H9 (cell line): ENCODE data around the gene IDUA. TPM values are rescaled to one million over a fixed set of nuclear protein-coding genes. Genes with fewer than 3 reads are reported as not detected.

Experiments used
- DNase-seq: peaks from one replicate; pipeline ENCODE4 v3.0.0-alpha.2; 2017
- H2AFZ ChIP-seq: one replicate; pipeline ENCODE4 v1.6.1; 2013; ENCODE audit warnings: mild to moderate bottlenecking, low read length, control low read depth, moderate library complexity
- H2AK5ac ChIP-seq: 2 replicates; pipeline ENCODE4 v1.6.1; 2013; ENCODE audit warnings: low read length, control low read depth, mixed read lengths; ENCODE audit not compliant: insufficient read length
- H2BK120ac ChIP-seq: one replicate; pipeline ENCODE4 v1.6.1; 2013; ENCODE audit warnings: low read depth, mild to moderate bottlenecking, low read length, control low read depth, inconsistent platforms; ENCODE audit not compliant: poor library complexity, severe bottlenecking
- H2BK12ac ChIP-seq: 2 replicates; pipeline ENCODE4 v1.6.1; 2013; ENCODE audit warnings: low read length, control low read depth, mixed read lengths, low read depth; ENCODE audit not compliant: insufficient read length
- H2BK15ac ChIP-seq: 2 replicates; pipeline ENCODE4 v1.6.1; 2013; ENCODE audit warnings: low read depth, low read length, control low read depth
- H2BK20ac ChIP-seq: one replicate; pipeline ENCODE4 v1.6.1; 2013; ENCODE audit warnings: low read depth, mild to moderate bottlenecking, low read length, control low read depth, inconsistent platforms; ENCODE audit not compliant: poor library complexity, severe bottlenecking
- H2BK5ac ChIP-seq: 2 replicates; pipeline ENCODE4 v1.6.1; 2013; ENCODE audit warnings: low read length, control low read depth, mixed read lengths; ENCODE audit not compliant: insufficient read length
- H3K14ac ChIP-seq: 2 replicates; pipeline ENCODE4 v1.6.1; 2013; ENCODE audit warnings: low read length, control low read depth; ENCODE audit not compliant: insufficient read depth
- H3K18ac ChIP-seq: 2 replicates; pipeline ENCODE4 v1.6.1; 2013; ENCODE audit warnings: low read depth, mild to moderate bottlenecking, mixed read lengths, low read length, control low read depth; ENCODE audit not compliant: insufficient read length
- H3K23ac ChIP-seq: 2 replicates; pipeline ENCODE4 v1.6.1; 2013; ENCODE audit warnings: low read length, control low read depth, mixed read lengths, low read depth; ENCODE audit not compliant: insufficient read length
- H3K23me2 ChIP-seq: 2 replicates; pipeline ENCODE4 v1.6.1; 2013; ENCODE audit warnings: low read depth, mild to moderate bottlenecking, mixed read lengths, low read length, control low read depth; ENCODE audit not compliant: insufficient read length, poor library complexity, severe bottlenecking
- H3K27ac ChIP-seq: 2 replicates; pipeline ENCODE4 v1.5.1; 2013; ENCODE audit warnings: low read length, control low read depth, mixed read lengths, low read depth; ENCODE audit not compliant: insufficient read length
- H3K27me3 ChIP-seq: 2 replicates; pipeline ENCODE4 v1.6.1; 2013; ENCODE audit warnings: low read length, control low read depth, inconsistent platforms; ENCODE audit not compliant: insufficient read depth
- H3K4ac ChIP-seq: 2 replicates; pipeline ENCODE4 v1.6.1; 2013; ENCODE audit warnings: low read depth, mild to moderate bottlenecking, control low read depth, inconsistent platforms, low read length, moderate library complexity
- H3K4me1 ChIP-seq: 2 replicates; pipeline ENCODE4 v1.6.1; 2013; ENCODE audit warnings: low read length, control low read depth, inconsistent platforms; ENCODE audit not compliant: insufficient read depth
- H3K4me2 ChIP-seq: 2 replicates; pipeline ENCODE4 v1.6.1; 2013; ENCODE audit warnings: low read length, control low read depth, mixed read lengths; ENCODE audit not compliant: insufficient read length, insufficient read depth
- H3K56ac ChIP-seq: 2 replicates; pipeline ENCODE4 v1.6.1; 2013; ENCODE audit warnings: low read depth, mild to moderate bottlenecking, mixed read lengths, low read length, control low read depth; ENCODE audit not compliant: insufficient read length
- H3K79me1 ChIP-seq: 2 replicates; pipeline ENCODE4 v1.6.1; 2013; ENCODE audit warnings: low read depth, mild to moderate bottlenecking, moderate library complexity, low read length, control low read depth, inconsistent platforms; ENCODE audit not compliant: insufficient read depth, poor library complexity, severe bottlenecking
- H3K79me2 ChIP-seq: 2 replicates; pipeline ENCODE4 v1.6.1; 2013; ENCODE audit warnings: low read length, control low read depth, inconsistent platforms; ENCODE audit not compliant: insufficient read depth
- H3K9ac ChIP-seq: 2 replicates; pipeline ENCODE4 v1.6.1; 2013; ENCODE audit warnings: low read length, control low read depth, mixed read lengths; ENCODE audit not compliant: insufficient read length; ENCODE audit errors: extremely low read depth
- H3K9me3 ChIP-seq: one replicate; pipeline ENCODE4 v1.6.1; 2013; ENCODE audit warnings: low read depth, low read length, inconsistent platforms; ENCODE audit not compliant: control insufficient read depth
- H3T11ph ChIP-seq: one replicate; pipeline ENCODE4 v1.6.1; 2013; ENCODE audit warnings: mild to moderate bottlenecking, low read length, control low read depth, inconsistent platforms
- H4K20me1 ChIP-seq: one replicate; pipeline ENCODE4 v1.6.1; 2013; ENCODE audit not compliant: control insufficient read depth, insufficient read length, insufficient read depth
- H4K5ac ChIP-seq: 2 replicates; pipeline ENCODE4 v1.6.1; 2013; ENCODE audit warnings: low read depth, mild to moderate bottlenecking, mixed read lengths, low read length, control low read depth; ENCODE audit not compliant: insufficient read length
- H4K8ac ChIP-seq: replicated peaks from 2 replicates; pipeline ENCODE4 v1.6.1; 2013; ENCODE audit warnings: low read length, control low read depth, mixed read lengths, low read depth; ENCODE audit not compliant: insufficient read length
- H4K91ac ChIP-seq: 2 replicates; pipeline ENCODE4 v1.6.1; 2013; ENCODE audit warnings: low read depth, mild to moderate bottlenecking, moderate library complexity, mixed read lengths, low read length, control low read depth; ENCODE audit not compliant: insufficient read length
- H3K27ac Mint-ChIP-seq, 3 experiments: 2 replicates in 2 of 3; 3 replicates in 1 of 3; pipeline ENCODE4 v1.8.0; 2020 to 2021; ENCODE audit warnings: mixed read lengths in 3 of 3, mild to moderate bottlenecking in 1 of 3, moderate library complexity in 1 of 3
- H3K27me3 Mint-ChIP-seq: 2 replicates; pipeline ENCODE4 v1.8.0; 2021; ENCODE audit warnings: low read depth, mild to moderate bottlenecking, moderate library complexity, mixed read lengths
- H3K36me3 Mint-ChIP-seq, 3 experiments: 2 replicates in 2 of 3; 3 replicates in 1 of 3; pipeline ENCODE4 v1.8.0; 2020 to 2021; ENCODE audit warnings: low read depth in 3 of 3, mixed read lengths in 3 of 3; ENCODE audit not compliant: insufficient read depth in 1 of 3
- H3K4me1 Mint-ChIP-seq, 2 experiments: 2 replicates each; pipeline ENCODE4 v1.8.0; 2020; ENCODE audit warnings: mixed read lengths in 2 of 2
- H3K4me3 Mint-ChIP-seq, 2 experiments: 2 replicates in 1 of 2; 3 replicates in 1 of 2; pipeline ENCODE4 v1.8.0; 2020 to 2021; ENCODE audit warnings: mild to moderate bottlenecking in 2 of 2, mixed read lengths in 2 of 2, moderate library complexity in 1 of 2
- H3K9me3 Mint-ChIP-seq, 2 experiments: 2 replicates in 1 of 2; 3 replicates in 1 of 2; pipeline ENCODE4 v1.8.0; 2020; ENCODE audit warnings: mild to moderate bottlenecking in 2 of 2, mixed read lengths in 2 of 2, moderate library complexity in 1 of 2
- WGBS: extraction: QIAGEN DNeasy Blood & Tissue Kit; methylation state at CpG from one replicate; pipeline ENCODE4 v1.1.7; 2013; ENCODE audit warnings: missing lambda C conversion rate, low lambda C conversion rate, mixed read lengths; ENCODE audit not compliant: insufficient read length; ENCODE audit errors: extremely low coverage; 5-methylcytosine and 5-hydroxymethylcytosine counted together
- total RNA-seq: library from RNA; stranded (reverse); gene quantifications from 2 replicates; pipeline ENCODE4 v1.2.1, GENCODE V29; 2021
- TF ChIP-seq, protein P1 (sequence below): fragments of 200-600 bp; sonication (generic); conservative IDR thresholded peaks from 3 replicates; pipeline ENCODE4 v1.8.0; 2021; ENCODE audit warnings: antibody characterized with exemption, mild to moderate bottlenecking

IDUA gene
- total RNA-seq, 1 experiment from 2014 or later, result 14.5 TPM

DNA sequence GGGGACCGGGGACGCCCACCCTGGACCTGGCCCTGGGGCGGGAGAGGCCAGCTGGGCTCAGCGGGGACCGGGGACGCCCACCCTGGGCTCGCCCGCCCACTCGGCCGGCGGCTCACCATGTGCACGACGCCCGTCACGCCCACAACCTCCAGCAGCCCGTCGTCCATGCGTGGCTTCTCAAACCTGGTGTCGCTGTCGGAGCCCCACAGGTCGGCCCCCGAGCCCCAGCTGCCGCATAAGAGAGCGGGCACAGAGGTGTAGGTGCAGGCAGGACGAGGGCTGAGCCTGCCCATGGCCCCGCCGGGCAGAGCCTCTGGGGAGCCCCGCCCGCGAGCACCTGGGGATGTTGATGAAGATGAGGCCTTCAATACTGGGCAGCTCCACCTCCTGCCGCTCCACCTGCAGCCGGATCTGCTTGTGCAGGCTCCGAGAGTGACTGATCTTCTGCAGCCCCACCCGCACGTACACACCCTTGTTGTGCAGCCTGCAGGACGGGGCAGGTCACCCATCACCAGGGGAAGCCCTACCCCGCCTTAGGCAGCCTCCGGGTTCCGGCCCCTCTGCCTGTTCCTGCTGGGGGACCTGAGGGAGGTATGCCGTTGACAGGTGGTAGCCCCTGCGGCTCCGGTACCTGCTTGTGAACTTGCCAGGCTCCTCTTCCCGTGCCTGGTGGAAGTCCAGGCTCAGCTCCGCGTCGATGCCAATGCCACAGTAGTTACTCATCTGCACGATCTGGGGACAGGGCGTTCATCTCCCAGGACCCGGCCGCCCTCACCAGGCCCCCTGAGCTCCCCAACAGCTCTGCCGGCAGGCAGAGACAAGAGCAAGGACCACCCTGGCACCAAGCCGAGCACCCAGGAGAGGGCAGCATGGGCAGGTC, 25.3 kb upstream of the IDUA start:
- Histone ChIP-seq H3K18ac (no peak overlapping the region), H3K23me2 (no peaks in the 10 kb centered on the region), H3K23ac (no peak overlapping the region), H3K79me2 (no peaks in the 10 kb centered on the region), H4K5ac (no peak overlapping the region), H2BK120ac (no peak overlapping the region), H3K14ac (no peak overlapping the region), H2AFZ (no peak overlapping the region), H3K79me1 (no peaks in the 10 kb centered on the region), H3K4me1 (no peaks in the 10 kb centered on the region), H3K9ac (no peak overlapping the region), H2BK5ac (no peak overlapping the region), H2BK20ac (no peak overlapping the region), H3K56ac (no peak overlapping the region), H4K91ac (no peak overlapping the region), H4K8ac (no peak overlapping the region), H2BK15ac (no peak overlapping the region), H4K20me1 (no peaks in the 10 kb centered on the region), H3K9me3 (no peaks in the 10 kb centered on the region), H2AK5ac (no peak overlapping the region), H3T11ph (no peak overlapping the region), H2BK12ac (no peak overlapping the region), H3K27ac (no peak overlapping the region), H3K4me2 (no peak overlapping the region), H3K27me3 (no peaks in the 10 kb centered on the region), H3K4ac (no peak overlapping the region)
- no peak for DNase-seq
- no CpG with 5 or more reads among the region's 52 CpGs for WGBS
- Mint-ChIP-seq H3K4me3 (no peak overlapping the region), H3K36me3 (peaks cover 0 to 5% (median 0%) of the 10 kb centered on the region in 3 experiments; a peak in 1 of 7 replicates), H3K27ac (no peak overlapping the region), H3K9me3 (no peaks in the 10 kb centered on the region), H3K4me1 (no peaks in the 10 kb centered on the region), H3K27me3 (no peaks in the 10 kb centered on the region)
- TF ChIP-seq, protein P1, sequence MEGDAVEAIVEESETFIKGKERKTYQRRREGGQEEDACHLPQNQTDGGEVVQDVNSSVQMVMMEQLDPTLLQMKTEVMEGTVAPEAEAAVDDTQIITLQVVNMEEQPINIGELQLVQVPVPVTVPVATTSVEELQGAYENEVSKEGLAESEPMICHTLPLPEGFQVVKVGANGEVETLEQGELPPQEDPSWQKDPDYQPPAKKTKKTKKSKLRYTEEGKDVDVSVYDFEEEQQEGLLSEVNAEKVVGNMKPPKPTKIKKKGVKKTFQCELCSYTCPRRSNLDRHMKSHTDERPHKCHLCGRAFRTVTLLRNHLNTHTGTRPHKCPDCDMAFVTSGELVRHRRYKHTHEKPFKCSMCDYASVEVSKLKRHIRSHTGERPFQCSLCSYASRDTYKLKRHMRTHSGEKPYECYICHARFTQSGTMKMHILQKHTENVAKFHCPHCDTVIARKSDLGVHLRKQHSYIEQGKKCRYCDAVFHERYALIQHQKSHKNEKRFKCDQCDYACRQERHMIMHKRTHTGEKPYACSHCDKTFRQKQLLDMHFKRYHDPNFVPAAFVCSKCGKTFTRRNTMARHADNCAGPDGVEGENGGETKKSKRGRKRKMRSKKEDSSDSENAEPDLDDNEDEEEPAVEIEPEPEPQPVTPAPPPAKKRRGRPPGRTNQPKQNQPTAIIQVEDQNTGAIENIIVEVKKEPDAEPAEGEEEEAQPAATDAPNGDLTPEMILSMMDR, result no peak
